MCF 10A (cell line): ENCODE data around the gene TRAF1. TPM values are rescaled to one million over a fixed set of nuclear protein-coding genes. Genes with fewer than 3 reads are reported as not detected.

Experiments used
- BruUV-seq: library from RNA; stranded (reverse); fragments of 400-500 nt; replicated peaks from 2 replicates; lab custom pipeline; 2021; lab: Mats Ljungman, UMichigan
- CTCF ChIA-PET: fragments of 300-600 bp; sonication (Branson Sonifier 250); formaldehyde crosslinking; extraction: SDS; loops from one replicate; lab custom pipeline; 2021; ENCODE audit warnings: antibody characterized with exemption, inconsistent platforms; lab: Yijun Ruan, JAX
- POLR2A ChIA-PET: fragments of 300-600, 350-650 bp; sonication (Branson Sonifier 250); formaldehyde crosslinking; extraction: SDS; loops from one replicate; lab custom pipeline; 2020; ENCODE audit warnings: antibody characterized with exemption, inconsistent platforms; lab: Yijun Ruan, JAX
- DNase-seq: peaks from one replicate; pipeline ENCODE4 v3.0.0-alpha.2; 2018; ENCODE audit not compliant: unreplicated experiment
- H3K27ac Mint-ChIP-seq: one replicate; pipeline ENCODE4 v1.8.0; 2022; ENCODE audit warnings: mild to moderate bottlenecking, low read depth, mixed read lengths; ENCODE audit not compliant: unreplicated experiment
- H3K27me3 Mint-ChIP-seq: one replicate; pipeline ENCODE4 v1.8.0; 2022; ENCODE audit warnings: mixed read lengths; ENCODE audit not compliant: insufficient read depth, unreplicated experiment
- H3K36me3 Mint-ChIP-seq: one replicate; pipeline ENCODE4 v1.8.0; 2022; ENCODE audit warnings: mild to moderate bottlenecking, moderate library complexity, mixed read lengths; ENCODE audit not compliant: insufficient read depth, unreplicated experiment
- H3K4me1 Mint-ChIP-seq: one replicate; pipeline ENCODE4 v1.8.0; 2022; ENCODE audit warnings: mixed read lengths; ENCODE audit not compliant: insufficient read depth, unreplicated experiment
- H3K4me3 Mint-ChIP-seq: one replicate; pipeline ENCODE4 v1.8.0; 2022; ENCODE audit warnings: mild to moderate bottlenecking, moderate library complexity, mixed read lengths; ENCODE audit not compliant: unreplicated experiment
- H3K9me3 Mint-ChIP-seq: one replicate; pipeline ENCODE4 v1.8.0; 2022; ENCODE audit warnings: mixed read lengths; ENCODE audit not compliant: unreplicated experiment
- CTCF ChIP-seq: fragments of 200-600 bp; IDR thresholded peaks from one replicate; pipeline ENCODE4 v1.8.0; 2022; ENCODE audit warnings: antibody characterized with exemption, mild to moderate bottlenecking; ENCODE audit not compliant: unreplicated experiment
- intact Hi-C: fragments of 100-400 bp; cut with micrococcal nuclease; formaldehyde crosslinking; loops from 2 replicates; pipeline ENCODE4 v1.14.1; 2022
- total RNA-seq: library from RNA; stranded (reverse); gene quantifications from 2 replicates; pipeline ENCODE4 v1.2.3, GENCODE V29; 2022

Gene TRAF1
- total RNA-seq, 1 experiment from 2014 or later = 0.84 TPM

DNA sequence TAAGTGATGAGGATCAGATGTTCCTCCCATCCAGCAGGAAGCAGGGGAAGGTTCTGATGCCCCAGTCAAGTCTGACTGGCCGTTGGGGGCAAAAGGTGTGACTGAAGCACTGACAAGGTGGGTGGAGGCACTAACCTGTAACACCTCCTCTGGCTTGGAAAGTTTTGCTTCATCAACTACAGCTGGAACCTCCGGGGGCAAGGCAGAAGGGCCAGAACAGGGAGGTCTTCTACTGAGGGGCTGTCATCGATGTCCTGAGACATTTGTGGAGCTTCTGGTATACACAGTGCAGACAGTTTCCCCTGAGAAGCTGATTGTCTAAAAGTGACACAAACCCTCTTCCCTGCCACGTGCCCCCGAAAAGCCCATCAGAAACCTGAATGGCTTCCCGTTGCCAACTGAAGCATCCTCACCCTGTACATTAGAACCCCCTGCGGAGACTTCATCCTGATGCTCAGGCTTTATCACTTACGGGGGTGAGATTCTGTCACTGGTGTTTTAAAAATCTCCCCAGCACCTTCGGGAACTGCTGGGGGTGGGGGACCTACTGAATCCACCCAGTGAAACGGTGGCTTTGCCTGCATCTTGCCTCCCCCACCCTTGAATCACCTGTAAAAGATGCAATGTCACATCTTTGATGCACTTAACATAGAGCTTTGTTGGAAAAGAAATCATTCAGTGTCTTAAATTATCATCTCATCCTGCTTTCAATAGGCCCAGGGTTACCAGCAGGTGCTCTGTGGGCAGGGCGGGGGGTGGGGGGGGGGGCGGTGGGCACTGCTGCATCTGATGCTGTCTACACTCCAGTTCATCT, 24.6 kb downstream of the TRAF1 start:
- no peak for DNase-seq
- POLR2A ChIA-PET = no interaction called here
- Mint-ChIP-seq H3K4me1 (no peaks in the 10 kb centered on the region), H3K4me3 (no peak overlapping the region), H3K9me3 (no peaks in the 10 kb centered on the region), H3K36me3 (no peaks in the 10 kb centered on the region), H3K27ac (no peak overlapping the region), H3K27me3 (no peaks in the 10 kb centered on the region)
- no peak for TF ChIP-seq CTCF
- no TSS peak for BruUV-seq
- CTCF ChIA-PET = interaction anchor here (0.6 to 1.0 kb wide), 2 partner anchors 14 to 149 kb away, joined by 3 to 5 read pairs; partner anchors contain the start of gene C5
- intact Hi-C loops = no loop called here

DNA sequence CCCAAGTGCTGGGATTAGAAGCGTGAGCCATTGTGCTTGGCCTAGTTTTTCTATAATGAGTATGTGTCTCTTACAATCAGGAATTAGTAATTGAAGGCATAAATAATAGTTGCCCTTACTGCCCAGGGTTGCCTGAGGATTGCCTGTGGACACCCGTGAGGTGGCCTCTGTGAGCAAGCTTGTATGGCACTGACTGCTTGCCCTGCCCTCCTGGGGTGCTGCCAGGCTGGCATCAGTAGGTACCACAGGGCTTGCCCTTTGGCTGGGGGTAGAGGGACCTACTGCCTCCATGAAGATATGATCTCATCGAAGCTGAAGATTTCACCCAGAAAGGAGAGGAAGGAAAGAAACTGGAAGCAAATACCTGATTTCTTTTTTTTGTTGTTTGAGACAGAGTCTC, 25.8 kb downstream of the TRAF1 start:
- intact Hi-C loops = no loop called here
- no TSS peak for BruUV-seq
- Mint-ChIP-seq H3K27ac (no peak overlapping the region), H3K4me3 (no peak overlapping the region), H3K4me1 (no peaks in the 10 kb centered on the region), H3K27me3 (no peaks in the 10 kb centered on the region), H3K36me3 (no peaks in the 10 kb centered on the region), H3K9me3 (no peaks in the 10 kb centered on the region)
- DNase-seq = no peak
- CTCF ChIA-PET = interaction anchor here (0.6 kb wide), 1 partner anchor 13 kb away, joined by 4 read pairs; no protein-coding TSS in a partner anchor
- TF ChIP-seq CTCF = no peak
- POLR2A ChIA-PET = no interaction called here

- BruUV-seq = no TSS peak
- TF ChIP-seq CTCF = no peak
- Mint-ChIP-seq H3K9me3 (no peaks in the 10 kb centered on the region), H3K4me3 (no peak overlapping the region), H3K27me3 (no peaks in the 10 kb centered on the region), H3K27ac (no peak overlapping the region), H3K36me3 (no peaks in the 10 kb centered on the region), H3K4me1 (no peaks in the 10 kb centered on the region)
- no peak for DNase-seq
- CTCF ChIA-PET = interaction anchor here (0.6 to 1.0 kb wide), 2 partner anchors 35 to 160 kb away, joined by 3 to 5 read pairs; no protein-coding TSS in a partner anchor
- intact Hi-C loops = no loop called here
- POLR2A ChIA-PET = interaction anchor here (0.6 to 1.2 kb wide), 3 partner anchors 12 to 151 kb away, joined by 3 read pairs; partner anchors contain the start of gene PHF19
These were observed 27.0 kb downstream of the TRAF1 start for GRCh38 chr9:120899490-120900068.

DNA sequence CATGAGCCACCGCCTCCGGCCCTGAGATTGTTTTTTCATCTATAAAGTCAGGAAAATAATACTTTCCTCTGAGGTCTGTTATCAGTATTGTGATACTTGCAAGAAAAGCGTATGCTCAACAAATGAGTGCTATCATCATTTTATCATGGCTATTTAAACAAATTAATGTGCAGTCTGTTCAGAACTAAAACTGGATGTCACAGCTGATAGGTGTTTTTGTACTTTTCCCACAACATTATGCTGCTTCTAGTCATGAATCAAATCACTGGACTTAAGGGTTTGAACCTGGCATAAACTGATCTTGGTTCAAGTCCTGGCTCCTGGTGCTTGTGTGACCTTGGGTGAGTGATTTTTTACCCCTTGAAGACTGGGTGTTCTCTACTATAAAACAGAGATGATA, 28.2 kb downstream of the TRAF1 start:
- Mint-ChIP-seq H3K27ac (no peak overlapping the region), H3K4me3 (no peak overlapping the region), H3K9me3 (no peaks in the 10 kb centered on the region), H3K27me3 (no peaks in the 10 kb centered on the region), H3K36me3 (no peaks in the 10 kb centered on the region), H3K4me1 (peaks cover 2% of the 10 kb centered on the region)
- ChIA-PET POLR2A (no interaction called here), CTCF (interaction anchor here (0.5 kb wide), 1 partner anchor 56 kb away, joined by 3 read pairs; the partner anchor contains the start of gene PSMD5)
- no TSS peak for BruUV-seq
- TF ChIP-seq CTCF = no peak
- no peak for DNase-seq
- intact Hi-C loops = no loop called here
